Activated CD8-positive, alpha-beta T cell treated with anti-CD3 and anti-CD28 coated beads, Interleukin-2, amount 10 ng/mL, durations not matched to agents 7 days and 5 days (primary cell): ENCODE data around the gene LARP6. TPM values are rescaled to one million over a fixed set of nuclear protein-coding genes. Genes with fewer than 3 reads are reported as not detected.

Source experiments
- ATAC-seq: fragments of 150-1000 bp; cut with Tn5 transposase; one replicate; pipeline ENCODE4 v1.10.0; 2021; ENCODE audit warnings: moderate library complexity
- CTCF ChIA-PET: fragments of 350-600 bp; sonication (Branson Sonifier 250); formaldehyde crosslinking; loops from one replicate; lab custom pipeline; 2021; ENCODE audit warnings: antibody characterized with exemption; lab: Charles Lee
- POLR2A ChIA-PET: fragments of 350-600 bp; sonication (Branson Sonifier 250); formaldehyde crosslinking; loops from one replicate; lab custom pipeline; 2021; ENCODE audit warnings: antibody characterized with exemption; lab: Charles Lee
- DNase-seq: peaks from one replicate; pipeline ENCODE4 v3.0.0-alpha.2; 2020
- H3K27ac Mint-ChIP-seq: one replicate; pipeline ENCODE4 v1.8.0; 2021; ENCODE audit warnings: mild to moderate bottlenecking, mixed read lengths
- H3K27me3 Mint-ChIP-seq: one replicate; pipeline ENCODE4 v1.8.0; 2021; ENCODE audit warnings: low read depth, mixed read lengths
- H3K36me3 Mint-ChIP-seq: one replicate; pipeline ENCODE4 v1.8.0; 2021; ENCODE audit warnings: low read depth, mixed read lengths
- H3K4me1 Mint-ChIP-seq: one replicate; pipeline ENCODE4 v1.8.0; 2021; ENCODE audit warnings: low read depth, mixed read lengths
- H3K4me3 Mint-ChIP-seq: one replicate; pipeline ENCODE4 v1.8.0; 2021; ENCODE audit warnings: mild to moderate bottlenecking, mixed read lengths
- H3K9me3 Mint-ChIP-seq: one replicate; pipeline ENCODE4 v1.8.0; 2022; ENCODE audit warnings: mixed read lengths; ENCODE audit not compliant: insufficient read depth
- total RNA-seq, 2 experiments: library from RNA; stranded (reverse); gene quantifications; one replicate each; pipeline ENCODE4 v1.2.3, GENCODE V29; 2021

Gene LARP6
- not detected for total RNA-seq

DNA sequence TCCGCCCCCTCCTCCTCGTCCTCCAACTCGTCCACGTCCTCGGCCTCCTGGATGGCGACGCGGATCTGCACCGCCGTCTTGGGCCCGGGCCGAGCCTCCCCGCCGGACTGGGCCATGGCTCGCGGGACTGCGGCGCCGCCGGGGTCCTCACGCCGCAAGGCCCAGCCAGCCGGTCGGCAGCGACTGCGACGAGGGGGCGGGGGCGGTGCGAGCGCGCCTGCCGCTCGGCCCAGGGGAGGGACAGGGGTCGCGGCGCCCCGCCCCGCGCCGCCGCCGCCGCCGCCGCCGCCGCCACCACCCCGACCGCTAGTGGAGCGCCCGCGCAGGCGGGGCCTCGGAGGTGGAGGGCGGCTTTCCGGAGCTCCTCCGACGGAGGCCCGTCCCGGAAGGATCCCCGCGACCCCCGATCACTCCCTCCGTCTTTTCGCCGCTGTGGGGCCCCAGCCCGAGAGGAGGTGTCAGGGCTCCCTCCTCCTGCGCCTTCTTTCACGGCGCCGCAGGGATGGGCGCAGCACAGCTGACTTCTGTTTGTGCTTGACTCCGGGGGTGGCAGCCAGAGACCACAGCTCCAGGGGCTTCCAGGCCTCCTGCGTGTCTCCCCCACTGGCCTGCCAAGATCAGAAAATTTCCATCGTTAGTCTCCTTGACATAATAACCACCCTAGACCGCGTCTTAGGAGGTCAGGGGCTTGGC, at the start of gene LARP6:
LARP6 (minus strand) TSS at position 185 of the 693 bp plus-strand sequence; CDS start at position 116, 69 bp downstream.
- H3K27me3 Mint-ChIP-seq = peaks cover 61% of the 10 kb centered on the region
- CTCF ChIA-PET = no interaction called here
- POLR2A ChIA-PET = no interaction called here
- DNase-seq (no peak), ATAC-seq (peak; percentile 71)
- peak within 1 kb of the TSS; percentile 54 for H3K4me3 Mint-ChIP-seq
- H3K9me3 Mint-ChIP-seq = no peaks in the 10 kb centered on the region
- no peaks in the 10 kb centered on the region for H3K36me3 Mint-ChIP-seq
- no peak within 1 kb of the TSS for H3K27ac Mint-ChIP-seq
- peaks cover 9% of the 10 kb centered on the region for H3K4me1 Mint-ChIP-seq

GRCh38 chr15:70902107-70902506, 48.1 kb upstream of the LARP6 start:
- Mint-ChIP-seq H3K4me3 (no peak overlapping the region), H3K27me3 (peaks cover 17% of the 10 kb centered on the region), H3K27ac (no peak overlapping the region), H3K9me3 (peaks cover 4% of the 10 kb centered on the region), H3K36me3 (no peaks in the 10 kb centered on the region), H3K4me1 (no peaks in the 10 kb centered on the region)
- POLR2A ChIA-PET = no interaction called here
- DNase-seq = no peak
- CTCF ChIA-PET = no interaction called here
- no peak for ATAC-seq

DNA sequence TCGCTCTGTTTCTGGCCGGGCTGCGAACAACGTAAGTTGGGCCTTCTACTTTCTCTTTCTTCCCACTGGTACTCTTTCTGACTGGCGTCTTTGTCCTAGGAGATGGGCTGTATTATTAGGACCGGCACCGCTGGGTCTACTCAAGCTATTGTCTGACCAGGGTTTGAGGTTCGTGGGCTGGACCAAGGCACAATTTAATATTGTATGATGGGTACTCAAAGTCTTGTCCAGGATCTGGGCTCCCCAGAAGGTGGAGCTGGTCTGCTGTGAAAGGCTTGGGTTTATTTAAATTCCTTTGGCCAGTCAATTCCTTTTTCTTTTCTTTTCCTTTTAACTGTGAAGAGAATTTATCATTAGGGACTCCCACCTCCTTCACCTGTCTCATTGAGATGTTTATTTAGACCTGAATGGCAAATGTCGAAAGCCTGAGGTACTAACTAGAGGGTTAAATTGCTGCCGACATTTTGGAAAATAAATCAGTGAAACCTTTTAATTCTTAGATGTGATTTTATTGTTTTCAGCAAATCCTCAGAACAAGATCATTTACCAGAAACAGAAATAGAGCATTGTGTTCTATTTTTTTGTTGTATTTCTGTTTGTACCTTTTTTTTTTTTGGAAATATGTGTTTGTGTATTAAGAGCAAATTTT, 39.1 kb upstream of the LARP6 start:
- CTCF ChIA-PET = no interaction called here
- no peaks in the 10 kb centered on the region for H3K9me3 Mint-ChIP-seq
- no peak for ATAC-seq
- POLR2A ChIA-PET = no interaction called here
- H3K4me1 Mint-ChIP-seq = peaks cover 11% of the 10 kb centered on the region
- peak overlapping the region; percentile 79 for H3K4me3 Mint-ChIP-seq
- H3K36me3 Mint-ChIP-seq = peaks cover 4% of the 10 kb centered on the region
- DNase-seq = no peak
- H3K27me3 Mint-ChIP-seq = peaks cover 48% of the 10 kb centered on the region
- H3K27ac Mint-ChIP-seq = no peak overlapping the region

GRCh38 chr15:70892002-70892911, 38.3 kb upstream of the LARP6 start, which contains the start of the genes LRRC49 and THAP10:
TSS of gene LRRC49 (plus strand) at chr15:70892826. CDS start at chr15:70892895, 69 bp downstream.
TSS of gene THAP10 (minus strand) at chr15:70892433. CDS start at chr15:70892272, 161 bp downstream.
- Mint-ChIP-seq H3K4me3 (peak within 1 kb of the TSS; percentile 79), H3K27me3 (peaks cover 46% of the 10 kb centered on the region), H3K36me3 (peaks cover 4% of the 10 kb centered on the region), H3K27ac (peak within 1 kb of the TSS; percentile 22), H3K9me3 (no peaks in the 10 kb centered on the region), H3K4me1 (peaks cover 11% of the 10 kb centered on the region)
- POLR2A ChIA-PET = no interaction called here
- CTCF ChIA-PET = no interaction called here
- ATAC-seq (peak; percentile 69), DNase-seq (peak; percentile 63)

DNA sequence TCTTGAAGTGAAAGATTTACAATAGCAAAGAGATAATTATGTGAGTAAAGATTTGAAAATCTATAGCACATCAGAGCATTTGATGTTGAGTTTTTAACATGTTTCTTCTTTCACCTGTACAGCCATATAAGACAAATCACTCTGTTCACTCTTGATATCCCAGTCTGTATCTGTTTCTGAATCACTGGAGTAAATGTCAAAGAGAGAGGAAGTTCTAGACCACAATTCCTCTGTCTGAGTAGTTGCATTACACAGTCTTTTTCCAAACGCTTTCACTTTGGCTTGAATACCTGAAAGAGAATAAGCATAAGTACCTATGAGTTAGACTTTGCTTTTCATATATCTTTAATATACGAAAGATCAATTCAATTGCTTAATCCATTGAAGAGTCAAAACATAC, 28.4 kb upstream of the LARP6 start:
- ATAC-seq = no peak
- H3K36me3 Mint-ChIP-seq = no peaks in the 10 kb centered on the region
- H3K4me1 Mint-ChIP-seq = peaks cover 6% of the 10 kb centered on the region
- peaks cover 31% of the 10 kb centered on the region for H3K27me3 Mint-ChIP-seq
- no peak for DNase-seq
- ChIA-PET POLR2A (interaction anchor here (0.6 kb wide), 1 partner anchor 142 kb away, joined by 3 read pairs; no protein-coding TSS in a partner anchor), CTCF (no interaction called here)
- no peak overlapping the region for H3K27ac Mint-ChIP-seq
- H3K9me3 Mint-ChIP-seq = no peaks in the 10 kb centered on the region
- H3K4me3 Mint-ChIP-seq = no peak overlapping the region

DNA sequence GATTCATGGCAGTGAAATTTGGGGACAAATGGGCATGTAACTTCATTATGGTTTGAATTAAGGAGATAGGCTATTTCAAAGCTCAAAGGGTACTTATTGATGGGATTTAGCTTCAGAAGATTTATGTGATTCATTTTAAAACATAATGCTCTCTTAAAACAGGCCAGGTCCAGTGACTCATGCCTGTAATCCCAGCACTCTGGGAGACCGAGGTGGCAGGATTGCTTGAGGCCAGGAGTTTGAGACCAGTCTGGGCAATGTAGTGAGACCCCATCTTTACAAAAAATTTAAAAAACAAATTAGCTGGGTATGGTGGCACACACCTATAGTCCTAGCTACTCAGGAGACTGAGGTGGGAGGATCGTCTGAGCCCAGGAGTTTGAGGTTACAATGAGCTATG, 26.8 kb upstream of the LARP6 start:
- Mint-ChIP-seq H3K27me3 (peaks cover 40% of the 10 kb centered on the region), H3K27ac (no peak overlapping the region), H3K4me3 (no peak overlapping the region), H3K9me3 (no peaks in the 10 kb centered on the region), H3K36me3 (no peaks in the 10 kb centered on the region), H3K4me1 (peaks cover 6% of the 10 kb centered on the region)
- no peak for DNase-seq
- CTCF ChIA-PET = no interaction called here
- POLR2A ChIA-PET = no interaction called here
- ATAC-seq = no peak

DNA sequence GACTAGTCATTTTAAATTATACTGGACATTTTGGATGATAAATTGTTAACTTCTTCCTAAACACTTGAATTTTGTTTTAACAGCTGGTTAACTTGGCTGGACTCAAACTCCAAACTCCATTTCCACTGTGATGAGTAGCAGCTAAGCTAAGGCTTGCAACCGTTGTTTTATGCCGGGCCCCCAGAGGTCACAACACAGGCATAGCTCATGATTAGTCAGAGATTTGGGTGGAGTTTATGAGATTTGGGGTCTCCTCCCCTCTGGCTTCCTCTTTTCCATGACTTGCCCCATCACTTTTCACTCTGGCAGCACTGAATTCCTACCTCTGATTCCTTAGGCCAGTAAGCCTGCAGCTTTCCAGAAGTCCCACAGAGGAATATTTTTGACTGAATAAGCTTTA, 25.4 kb upstream of the LARP6 start:
- H3K27me3 Mint-ChIP-seq = peaks cover 42% of the 10 kb centered on the region
- no peak for DNase-seq
- ATAC-seq = no peak
- ChIA-PET CTCF (no interaction called here), POLR2A (interaction anchor here (0.6 kb wide), 1 partner anchor 1870 kb away, joined by 4 read pairs; no protein-coding TSS in a partner anchor)
- H3K4me1 Mint-ChIP-seq = peaks cover 6% of the 10 kb centered on the region
- no peak overlapping the region for H3K27ac Mint-ChIP-seq
- no peaks in the 10 kb centered on the region for H3K36me3 Mint-ChIP-seq
- H3K9me3 Mint-ChIP-seq = no peaks in the 10 kb centered on the region
- no peak overlapping the region for H3K4me3 Mint-ChIP-seq

GRCh38 chr15:70876683-70877082, 22.7 kb upstream of the LARP6 start:
- Mint-ChIP-seq H3K27me3 (peaks cover 41% of the 10 kb centered on the region), H3K27ac (no peak overlapping the region), H3K4me3 (no peak overlapping the region), H3K9me3 (no peaks in the 10 kb centered on the region), H3K4me1 (no peaks in the 10 kb centered on the region), H3K36me3 (no peaks in the 10 kb centered on the region)
- POLR2A ChIA-PET = no interaction called here
- ATAC-seq = no peak
- CTCF ChIA-PET = no interaction called here
- DNase-seq = no peak

GRCh38 chr15:70876011-70876410, 22.1 kb upstream of the LARP6 start:
- no peak overlapping the region for H3K27ac Mint-ChIP-seq
- DNase-seq (no peak), ATAC-seq (no peak)
- H3K27me3 Mint-ChIP-seq = peaks cover 41% of the 10 kb centered on the region
- no peaks in the 10 kb centered on the region for H3K4me1 Mint-ChIP-seq
- no peaks in the 10 kb centered on the region for H3K36me3 Mint-ChIP-seq
- no peaks in the 10 kb centered on the region for H3K9me3 Mint-ChIP-seq
- CTCF ChIA-PET = no interaction called here
- POLR2A ChIA-PET = no interaction called here
- no peak overlapping the region for H3K4me3 Mint-ChIP-seq

- ChIA-PET POLR2A (no interaction called here), CTCF (interaction anchor here (0.8 to 1.5 kb wide), 2 partner anchors 13 to 50 kb away, joined by 3 to 4 read pairs; no protein-coding TSS in a partner anchor)
- DNase-seq (no peak), ATAC-seq (no peak)
- H3K4me3 Mint-ChIP-seq = no peak overlapping the region
- no peaks in the 10 kb centered on the region for H3K4me1 Mint-ChIP-seq
- H3K27me3 Mint-ChIP-seq = peaks cover 37% of the 10 kb centered on the region
- no peaks in the 10 kb centered on the region for H3K9me3 Mint-ChIP-seq
- H3K36me3 Mint-ChIP-seq = no peaks in the 10 kb centered on the region
- no peak overlapping the region for H3K27ac Mint-ChIP-seq
These were observed 21.2 kb upstream of the LARP6 start for GRCh38 chr15:70875001-70875782.
